ENCODE measurements around the gene C6orf47. TPM values are rescaled to one million over a fixed set of nuclear protein-coding genes. Genes with fewer than 3 reads are reported as not detected.

Gene C6orf47
- total and polyA plus RNA-seq, 8 donors: 10.5 to 44.9 (median 14.5) TPM

DNA sequence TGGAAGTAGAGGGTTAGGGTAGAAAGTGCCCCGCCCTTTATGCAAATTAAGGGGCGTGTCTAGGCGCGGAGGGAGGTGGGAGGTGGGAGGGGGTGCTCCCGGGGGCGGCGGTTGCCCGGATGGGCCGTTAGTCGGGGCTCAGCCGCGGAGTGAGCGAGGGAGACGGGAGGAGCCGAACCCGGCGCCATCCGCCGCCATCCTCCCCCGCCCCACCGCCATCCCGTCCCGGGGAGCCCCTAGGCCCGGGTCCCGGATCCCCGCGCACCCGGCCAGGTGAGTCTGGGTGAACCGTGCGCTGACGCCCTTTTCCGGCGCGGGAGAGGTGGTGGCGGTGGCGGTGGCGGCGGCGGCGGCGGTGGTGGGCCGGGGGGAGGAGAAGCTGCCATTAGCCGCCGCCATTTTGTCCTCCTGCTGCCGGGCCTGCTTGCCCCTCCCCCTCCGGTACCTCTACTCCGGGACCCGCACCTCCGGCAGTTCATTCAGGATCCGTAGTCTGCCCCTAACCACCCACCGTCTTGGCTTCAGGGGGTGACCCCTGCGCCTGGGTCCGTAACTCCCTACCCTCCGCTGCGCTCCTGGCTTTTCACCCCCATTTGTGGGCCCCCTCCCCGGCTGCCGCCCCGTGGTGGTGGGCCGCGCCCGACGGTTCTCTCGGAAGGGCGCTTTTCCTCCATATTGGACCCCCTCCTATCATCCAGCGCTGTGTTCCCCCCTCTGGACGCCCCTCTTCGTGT, 39.8 kb downstream of the C6orf47 start, which contains the start of gene PRRC2A:
PRRC2A (plus strand) TSS at position 130 of the 734 bp plus-strand sequence. CDS start 2,075 bp downstream, outside the sequence.
- TF ChIP-seq EP300 (IDR thresholded peaks at IDR 0.05) (no peak), POLR2AphosphoS5 (IDR thresholded peaks at IDR 0.05) (peak in 2 of 3 donors; percentile 6 to 36)
- peaks cover 25 to 34% (median 31%) of the 10 kb centered on the region in 4 donors for H3K36me3 ChIP-seq

DNA sequence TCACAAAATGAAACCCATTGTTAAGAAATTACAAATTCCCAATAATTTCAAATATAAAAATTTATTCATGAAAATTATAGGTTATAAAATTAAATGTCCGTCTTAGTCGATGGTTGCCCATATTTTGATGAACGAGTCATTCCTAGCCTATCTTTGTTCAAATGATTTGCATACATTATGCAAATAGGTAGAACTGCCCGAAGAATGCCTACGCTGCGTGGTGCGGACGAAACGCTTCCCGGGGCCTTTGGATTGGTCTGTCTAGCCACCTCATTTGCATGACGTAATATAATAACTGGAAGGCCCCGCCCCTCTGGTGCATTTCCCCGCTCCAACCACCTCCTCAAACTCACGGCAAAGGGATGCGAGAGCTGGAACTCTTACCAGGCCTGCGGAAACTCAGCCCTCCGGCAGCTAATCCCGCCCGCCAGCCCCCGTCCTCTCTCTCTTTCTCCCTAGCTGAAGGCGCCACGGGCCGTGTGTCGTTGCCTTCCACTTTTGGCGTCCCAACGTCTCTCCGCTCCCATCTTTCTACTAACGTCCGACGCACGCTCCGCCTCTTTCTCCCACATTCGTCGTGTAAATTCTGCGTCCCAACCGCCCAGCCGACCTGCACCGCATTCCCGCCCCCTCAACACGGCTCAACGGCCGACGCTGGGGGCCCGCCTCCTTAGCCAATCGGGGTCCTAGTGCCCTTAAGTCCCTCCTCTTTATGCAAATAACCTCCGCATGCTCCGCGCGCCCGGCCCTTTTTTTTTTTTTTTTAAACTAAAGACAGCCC, 40.6 kb downstream of the C6orf47 start:
- Histone ChIP-seq H3K4me1 (peaks cover 16 to 28% (median 23%) of the 10 kb centered on the region in 4 donors), H3K36me3 (peaks cover 17 to 26% (median 23%) of the 10 kb centered on the region in 4 donors), H3K4me3 (peak overlapping the region; percentile 70 to 95 (median 90)), H3K27me3 (no peaks in the 10 kb centered on the region), H3K27ac (peak overlapping the region; percentile 91 to 99 (median 98)), H3K9me3 (no peaks in the 10 kb centered on the region)
- peak; percentile 97 to 100 for DNase-seq
- TF ChIP-seq, protein P1, sequence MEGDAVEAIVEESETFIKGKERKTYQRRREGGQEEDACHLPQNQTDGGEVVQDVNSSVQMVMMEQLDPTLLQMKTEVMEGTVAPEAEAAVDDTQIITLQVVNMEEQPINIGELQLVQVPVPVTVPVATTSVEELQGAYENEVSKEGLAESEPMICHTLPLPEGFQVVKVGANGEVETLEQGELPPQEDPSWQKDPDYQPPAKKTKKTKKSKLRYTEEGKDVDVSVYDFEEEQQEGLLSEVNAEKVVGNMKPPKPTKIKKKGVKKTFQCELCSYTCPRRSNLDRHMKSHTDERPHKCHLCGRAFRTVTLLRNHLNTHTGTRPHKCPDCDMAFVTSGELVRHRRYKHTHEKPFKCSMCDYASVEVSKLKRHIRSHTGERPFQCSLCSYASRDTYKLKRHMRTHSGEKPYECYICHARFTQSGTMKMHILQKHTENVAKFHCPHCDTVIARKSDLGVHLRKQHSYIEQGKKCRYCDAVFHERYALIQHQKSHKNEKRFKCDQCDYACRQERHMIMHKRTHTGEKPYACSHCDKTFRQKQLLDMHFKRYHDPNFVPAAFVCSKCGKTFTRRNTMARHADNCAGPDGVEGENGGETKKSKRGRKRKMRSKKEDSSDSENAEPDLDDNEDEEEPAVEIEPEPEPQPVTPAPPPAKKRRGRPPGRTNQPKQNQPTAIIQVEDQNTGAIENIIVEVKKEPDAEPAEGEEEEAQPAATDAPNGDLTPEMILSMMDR (IDR thresholded peaks at IDR 0.05): no peak
- TF ChIP-seq POLR2A (IDR thresholded peaks at IDR 0.05): peak in 2 of 4 donors; percentile 82 to 95
- peak; percentile 52 to 93 (median 89) for TF ChIP-seq POLR2AphosphoS5 (IDR thresholded peaks at IDR 0.05)
- intact Hi-C loops (cut with DNase I; ENCODE audit: low total_unique reads): no loop called here
- WGBS, 5 donors: 0 to 1% (median 0%) methylated on average over 49 to 50 of the region's 50 CpGs

More for the DNA sequence above, 39.8 kb downstream of the C6orf47 start, which contains the start of gene PRRC2A:
- Histone ChIP-seq H3K27me3 (no peaks in the 10 kb centered on the region), H3K9me3 (no peaks in the 10 kb centered on the region), H3K4me3 (peak within 1 kb of the TSS; percentile 70 to 95 (median 90)), H3K27ac (peak within 1 kb of the TSS; percentile 96 to 99 (median 98)), H3K4me1 (peaks cover 16 to 28% (median 23%) of the 10 kb centered on the region in 4 donors)
- 0 to 1% (median 0%) methylated on average over 29 to 56 of the region's 67 CpGs for WGBS, 5 donors
- intact Hi-C loops (cut with DNase I; ENCODE audit: low total_unique reads): no loop called here
- peak; percentile 93 to 97 for DNase-seq

DNA sequence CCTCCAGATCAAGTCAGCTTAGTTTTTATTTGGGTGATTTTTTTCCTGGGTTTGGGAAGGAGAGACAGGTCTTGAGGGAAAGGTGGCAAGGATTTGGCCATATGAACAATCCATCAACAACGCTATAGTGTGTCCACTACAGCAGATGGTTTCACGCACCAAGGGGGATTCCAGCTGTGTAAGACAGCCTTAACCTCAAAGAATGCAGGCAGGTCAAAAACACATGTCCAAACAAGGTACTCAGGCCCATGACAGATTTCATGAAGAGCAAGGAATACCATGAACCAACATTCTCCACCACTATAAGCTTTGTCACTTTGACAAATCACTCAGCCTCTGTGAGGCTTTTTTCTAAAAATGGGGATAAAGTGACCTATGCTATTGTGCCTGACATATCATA, 43.6 kb downstream of the C6orf47 start:
- Histone ChIP-seq H3K4me1 (peaks cover 7 to 17% (median 7%) of the 10 kb centered on the region in 4 donors), H3K4me3 (no peak overlapping the region), H3K9me3 (no peaks in the 10 kb centered on the region), H3K27ac (no peak overlapping the region), H3K36me3 (no peaks in the 10 kb centered on the region), H3K27me3 (no peaks in the 10 kb centered on the region)
- intact Hi-C loops (cut with DNase I; ENCODE audit: low total_unique reads): no loop called here
- WGBS, 5 donors: 87 to 94% (median 92%) methylated on average over 2 of the region's 2 CpGs
- TF ChIP-seq POLR2AphosphoS5 (IDR thresholded peaks at IDR 0.05): no peak
- no peak for TF ChIP-seq EP300 (IDR thresholded peaks at IDR 0.05)
- TF ChIP-seq POLR2A (IDR thresholded peaks at IDR 0.05): no peak
- TF ChIP-seq, protein P1 (IDR thresholded peaks at IDR 0.05): no peak
- no peak for DNase-seq

DNA sequence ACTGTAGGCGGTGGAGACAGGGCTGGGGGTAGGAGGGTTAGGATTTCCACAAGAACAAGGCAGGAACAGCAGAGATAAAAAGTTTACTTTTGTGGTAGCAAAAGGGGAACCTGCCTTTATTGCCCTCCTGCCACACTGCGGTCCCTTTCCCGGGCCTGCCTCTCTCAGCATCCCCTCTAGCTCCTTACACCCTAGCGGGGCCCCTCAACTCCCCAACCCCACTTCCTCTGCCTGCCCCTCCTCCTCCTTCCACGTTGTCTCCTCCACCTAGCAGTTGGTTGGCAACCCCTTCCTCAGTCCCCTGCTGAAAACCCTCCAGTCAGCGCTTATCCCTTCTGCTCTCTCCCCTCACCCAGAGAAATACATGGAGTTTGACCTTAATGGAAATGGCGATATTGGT, 44.8 kb downstream of the C6orf47 start:
- Histone ChIP-seq H3K9me3 (no peaks in the 10 kb centered on the region), H3K4me1 (peaks cover 0 to 7% (median 0%) of the 10 kb centered on the region in 4 donors), H3K27ac (peak overlapping the region in 4 of 5 donors; percentile 18 to 67 (median 36)), H3K36me3 (no peaks in the 10 kb centered on the region), H3K27me3 (no peaks in the 10 kb centered on the region), H3K4me3 (peak overlapping the region in 3 of 4 donors; percentile 3 to 31 (median 27))
- intact Hi-C loops (cut with DNase I; ENCODE audit: low total_unique reads): no loop called here
- WGBS, 5 donors: 62 to 69% (median 67%) methylated on average over 7 of the region's 7 CpGs
- TF ChIP-seq, protein P1 (IDR thresholded peaks at IDR 0.05): no peak
- TF ChIP-seq POLR2A (IDR thresholded peaks at IDR 0.05): no peak
- TF ChIP-seq EP300 (IDR thresholded peaks at IDR 0.05): no peak
- TF ChIP-seq POLR2AphosphoS5 (IDR thresholded peaks at IDR 0.05): no peak
- peak in 1 of 2 donors; percentile 47 for DNase-seq

All from stomach (tissue), 9 donors.